H1 (cell line): ENCODE measurements around the gene CCDC73. TPM values are rescaled to one million over a fixed set of nuclear protein-coding genes. Genes with fewer than 3 reads are reported as not detected.

Experiments
- CBX8 ChIP-seq: fragments of 300-800, 300-1000 bp; sonication (generic); IDR thresholded peaks from 2 replicates; pipeline ENCODE4 v1.7.1; 2016; ENCODE audit warnings: low read depth, low read length, borderline replicate concordance
- KDM4A ChIP-seq: IDR thresholded peaks from one replicate; pipeline ENCODE4 v1.7.1; 2012; ENCODE audit warnings: low read depth, mild to moderate bottlenecking, moderate library complexity, low read length, inconsistent platforms; ENCODE audit not compliant: severe bottlenecking
- polyA plus RNA-seq, 7 experiments: library from polyadenylated mRNA; depleted of rRNA in 3 of 7; stranded (reverse) in 5 of 7; unstranded in 2 of 7; fragments of >200 nt in 5 of 7; fragments of 200-250 nt in 2 of 7; gene quantifications; 1 replicate in 5 of 7; 2 replicates in 1 of 7; 4 replicates in 1 of 7; pipeline versions ENCODE4 v1.2.1 to v1.2.3, GENCODE V29; 2011 to 2013; ENCODE audit warnings: missing spikeins in 2 of 7, mixed read lengths in 2 of 7
- total RNA-seq: library from RNA; stranded (reverse); fragmentation: NEBNext Ultra II Directional; extraction: Animal tissue kit (Norgen Biotek cat#: 25700); gene quantifications from 2 replicates; pipeline ENCODE4 v1.2.1, GENCODE V29; 2021

The CCDC73 gene
- total and polyA plus RNA-seq, 2 of the 8 experiments (the other 6 are each of a cell fraction or from before 2014, with no cell fraction given) = not detected

DNA sequence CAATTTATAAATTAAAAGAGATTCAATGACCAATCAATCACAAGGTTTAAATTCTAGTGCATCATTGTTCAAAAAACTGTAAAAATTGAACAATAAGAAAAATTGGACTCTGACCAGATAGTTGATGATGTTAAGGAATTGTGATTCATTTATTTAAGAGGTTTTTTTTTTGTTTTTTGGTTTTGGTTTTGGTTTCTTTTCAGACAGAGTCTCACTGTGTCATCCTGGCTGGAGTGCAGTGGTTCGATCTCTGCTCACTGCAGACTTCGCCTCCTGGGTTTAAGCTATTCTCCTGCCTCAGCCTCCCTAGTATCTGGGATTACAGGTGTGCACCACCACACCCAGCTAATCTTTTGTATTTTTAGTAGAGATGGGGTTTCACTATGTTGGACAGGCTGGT lies 227.9 kb downstream of the CCDC73 start (continued):
- TF ChIP-seq CBX8 (no peak), KDM4A (no peak)
